DMS79 (cell line): ENCODE measurements around the gene LMCD1.

Experiments used
- DNase-seq: peaks from one replicate; lab custom pipeline; 2025; lab: John Stamatoyannopoulos, UW

The LMCD1 gene

GRCh38 chr3:8484409-8485140 lies 17.0 kb upstream of the LMCD1 start:
- DNase-seq: no peak

GRCh38 chr3:8485141-8485870 lies 16.3 kb upstream of the LMCD1 start:
- no peak for DNase-seq

- DNase-seq: no peak
These were observed 15.7 kb upstream of the LMCD1 start for GRCh38 chr3:8485943-8486342.

GRCh38 chr3:8486434-8486833 lies 15.2 kb upstream of the LMCD1 start:
- no peak for DNase-seq

GRCh38 chr3:8486936-8487335 lies 14.7 kb upstream of the LMCD1 start:
- DNase-seq: no peak

- no peak for DNase-seq
These were observed 13.2 kb upstream of the LMCD1 start for GRCh38 chr3:8488411-8488810.

GRCh38 chr3:8488877-8489276 lies 12.7 kb upstream of the LMCD1 start:
- no peak for DNase-seq

GRCh38 chr3:8489278-8489792 lies 12.3 kb upstream of the LMCD1 start:
- DNase-seq: no peak

GRCh38 chr3:8490079-8490552 lies 11.5 kb upstream of the LMCD1 start:
- no peak for DNase-seq

GRCh38 chr3:8491271-8492144 lies 10.1 kb upstream of the LMCD1 start:
- no peak for DNase-seq

GRCh38 chr3:8492744-8493511 lies 8.7 kb upstream of the LMCD1 start:
- DNase-seq: no peak

GRCh38 chr3:8493744-8494143 lies 7.9 kb upstream of the LMCD1 start:
- no peak for DNase-seq

GRCh38 chr3:8494327-8494726 lies 7.3 kb upstream of the LMCD1 start:
- DNase-seq: no peak

GRCh38 chr3:8497582-8497981 lies 4.0 kb upstream of the LMCD1 start:
- DNase-seq: no peak

- peak; percentile 1 for DNase-seq
These were observed 2.4 kb upstream of the LMCD1 start for GRCh38 chr3:8499181-8499611.

GRCh38 chr3:8500319-8500988 lies 1.2 kb upstream of the LMCD1 start:
- DNase-seq: no peak

GRCh38 chr3:8500989-8501370 lies 643 bp upstream of the LMCD1 start:
- no peak for DNase-seq

- DNase-seq: no peak
These were observed 1.8 kb downstream of the LMCD1 start for GRCh38 chr3:8503461-8503860.

GRCh38 chr3:8503871-8504610 lies 2.4 kb downstream of the LMCD1 start:
- no peak for DNase-seq

GRCh38 chr3:8504611-8504973 lies 3.0 kb downstream of the LMCD1 start:
- no peak for DNase-seq
